GM21367 (cell line): ENCODE results near the gene YIPF4.
"Not testable (repeated sequence)": the region's sequence is repeated elsewhere in the genome, so short reads cannot be mapped to it uniquely, and the experiment has no call there.

Experiments
- ATAC-seq: cut with Tn5 transposase; IDR thresholded peaks from one replicate; pipeline ENCODE4 v1.9.1; 2021; ENCODE audit not compliant: unreplicated experiment

Gene YIPF4

DNA sequence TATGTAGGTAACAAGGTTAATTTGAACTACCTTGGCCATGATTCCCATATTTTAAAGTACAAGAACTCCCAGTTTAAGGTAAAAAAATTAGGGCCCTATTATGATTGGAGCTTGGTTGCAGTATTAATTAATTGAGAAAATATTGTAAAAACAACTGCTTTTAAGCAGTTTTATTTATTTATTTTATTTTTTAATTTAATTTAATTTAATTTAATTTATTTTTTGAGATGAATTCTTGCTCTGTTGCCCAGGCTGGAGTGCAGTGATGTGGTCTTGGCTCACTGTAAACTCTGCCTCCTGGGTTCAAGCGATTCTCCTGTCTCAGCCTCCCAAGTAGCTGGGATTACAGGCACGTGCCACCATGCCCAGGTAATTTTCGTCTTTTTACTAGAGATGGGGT lies 88.0 kb downstream of the YIPF4 start:
- ATAC-seq, result not testable (repeated sequence)
